ENCODE measurements around the gene TXNDC12.
"Not testable (repeated sequence)": the region's sequence is repeated elsewhere in the genome, so short reads cannot be mapped to it uniquely, and the experiment has no call there.

Gene TXNDC12

GRCh38 chr1:52032785-52033131 is 22.2 kb downstream of the TXNDC12 start:
- TF ChIP-seq EZH2phosphoT487 (conservative IDR thresholded peaks at IDR 0.05; ENCODE audit: low read length), result no peak
- no peak for TF ChIP-seq CTCF (IDR thresholded peaks at IDR 0.05; ENCODE audit: insufficient read depth, low read length, poor library complexity, severe bottlenecking)
- Histone ChIP-seq H3K27me3 (ENCODE audit: low read length) (no peaks in the 10 kb centered on the region), H3F3A (ENCODE audit: insufficient read depth) (peaks cover 20% of the 10 kb centered on the region), H3K36me3 (ENCODE audit: low read length) (peaks cover 9% of the 10 kb centered on the region; the same call in 1 of the 2 replicates), H3K4me3 (ENCODE audit: insufficient read depth, low read length, poor library complexity, severe bottlenecking) (peak overlapping the region; percentile 84), H3K79me2 (ENCODE audit: insufficient read depth, low read length) (peaks cover 43% of the 10 kb centered on the region), H3K9ac (ENCODE audit: low read length) (peak overlapping the region; percentile 79), H4K20me1 (ENCODE audit: low read depth, low read length) (peaks cover 15% of the 10 kb centered on the region; the same call in 1 of the 2 replicates), H2AFZ (ENCODE audit: low read depth, low read length, severe bottlenecking) (no peak overlapping the region), H3K9me2 (replicated peaks; ENCODE audit: insufficient read depth, low read length) (no peaks in the 10 kb centered on the region), H3K27ac (ENCODE audit: low read depth, low read length) (peak overlapping the region; percentile 49), H3K4me2 (ENCODE audit: low read depth, low read length, poor library complexity, severe bottlenecking) (peak overlapping the region; percentile 81), H3K9me3 (ENCODE audit: insufficient read depth, low read length) (no peaks in the 10 kb centered on the region)

- peaks cover 43% of the 10 kb centered on the region for H3K79me2 ChIP-seq (ENCODE audit: insufficient read depth, low read length)
- no peak overlapping the region for H2AFZ ChIP-seq (ENCODE audit: low read depth, low read length, severe bottlenecking)
- H3K36me3 ChIP-seq (ENCODE audit: low read length), result peaks cover 9% of the 10 kb centered on the region; the same call in 1 of the 2 replicates
- H3K27ac ChIP-seq (ENCODE audit: low read depth, low read length), result peak overlapping the region; percentile 49
- TF ChIP-seq CTCF (IDR thresholded peaks at IDR 0.05; ENCODE audit: insufficient read depth, low read length, poor library complexity, severe bottlenecking) (no peak), EZH2phosphoT487 (conservative IDR thresholded peaks at IDR 0.05; ENCODE audit: low read length) (no peak)
- peak overlapping the region; percentile 84 for H3K4me3 ChIP-seq (ENCODE audit: insufficient read depth, low read length, poor library complexity, severe bottlenecking)
- H3K9me3 ChIP-seq (ENCODE audit: insufficient read depth, low read length), result no peaks in the 10 kb centered on the region
- peak overlapping the region; percentile 81 for H3K4me2 ChIP-seq (ENCODE audit: low read depth, low read length, poor library complexity, severe bottlenecking)
- H4K20me1 ChIP-seq (ENCODE audit: low read depth, low read length), result peaks cover 15% of the 10 kb centered on the region; the same call in 1 of the 2 replicates
- H3K27me3 ChIP-seq (ENCODE audit: low read length), result no peaks in the 10 kb centered on the region
- H3F3A ChIP-seq (ENCODE audit: insufficient read depth), result peaks cover 20% of the 10 kb centered on the region
- H3K9me2 ChIP-seq (replicated peaks; ENCODE audit: insufficient read depth, low read length), result no peaks in the 10 kb centered on the region
- peak overlapping the region; percentile 79 for H3K9ac ChIP-seq (ENCODE audit: low read length)
Observed at GRCh38 chr1:52032124-52032784, 22.7 kb downstream of the TXNDC12 start.

GRCh38 chr1:52028839-52029238 is 26.2 kb downstream of the TXNDC12 start:
- Histone ChIP-seq H3K79me2 (ENCODE audit: insufficient read depth, low read length) (peaks cover 43% of the 10 kb centered on the region), H3K36me3 (ENCODE audit: low read length) (peaks cover 12% of the 10 kb centered on the region; the same call in 1 of the 2 replicates), H4K20me1 (ENCODE audit: low read depth, low read length) (peaks cover 15% of the 10 kb centered on the region; the same call in 1 of the 2 replicates)
- not testable (repeated sequence) for H3F3A ChIP-seq (ENCODE audit: insufficient read depth); H3K4me3 ChIP-seq (ENCODE audit: insufficient read depth, low read length, poor library complexity, severe bottlenecking); H3K4me2 ChIP-seq (ENCODE audit: low read depth, low read length, poor library complexity, severe bottlenecking); H3K9ac ChIP-seq (ENCODE audit: low read length); H3K27me3 ChIP-seq (ENCODE audit: low read length); H3K27ac ChIP-seq (ENCODE audit: low read depth, low read length); H3K9me3 ChIP-seq (ENCODE audit: insufficient read depth, low read length); H2AFZ ChIP-seq (ENCODE audit: low read depth, low read length, severe bottlenecking); H3K9me2 ChIP-seq (replicated peaks; ENCODE audit: insufficient read depth, low read length)

- Histone ChIP-seq H3K9me2 (replicated peaks; ENCODE audit: insufficient read depth, low read length) (no peaks in the 10 kb centered on the region), H3K36me3 (ENCODE audit: low read length) (peaks cover 12% of the 10 kb centered on the region; the same call in 1 of the 2 replicates), H3K27ac (ENCODE audit: low read depth, low read length) (no peak overlapping the region), H3K9me3 (ENCODE audit: insufficient read depth, low read length) (no peaks in the 10 kb centered on the region), H3K4me3 (ENCODE audit: insufficient read depth, low read length, poor library complexity, severe bottlenecking) (no peak overlapping the region), H3K4me2 (ENCODE audit: low read depth, low read length, poor library complexity, severe bottlenecking) (no peak overlapping the region), H3K9ac (ENCODE audit: low read length) (no peak overlapping the region), H4K20me1 (ENCODE audit: low read depth, low read length) (peaks cover 15% of the 10 kb centered on the region; the same call in 1 of the 2 replicates), H3K27me3 (ENCODE audit: low read length) (no peaks in the 10 kb centered on the region), H3K79me2 (ENCODE audit: insufficient read depth, low read length) (peaks cover 40% of the 10 kb centered on the region), H3F3A (ENCODE audit: insufficient read depth) (peaks cover 4% of the 10 kb centered on the region; the same call in 1 of the 2 replicates), H2AFZ (ENCODE audit: low read depth, low read length, severe bottlenecking) (no peak overlapping the region)
- TF ChIP-seq CTCF (IDR thresholded peaks at IDR 0.05; ENCODE audit: insufficient read depth, low read length, poor library complexity, severe bottlenecking), result no peak
- no peak for TF ChIP-seq EZH2phosphoT487 (conservative IDR thresholded peaks at IDR 0.05; ENCODE audit: low read length)
Observed at GRCh38 chr1:52028328-52028727, 26.7 kb downstream of the TXNDC12 start.
